Activated T-cell treated with anti-CD3 and anti-CD28 coated beads, Interleukin-2, amount 50 U/mL, for 48 hours (primary cell): Measurements from ENCODE around the gene C15orf61.

ENCODE experiments used
- DNase-seq, 2 experiments: peaks; one replicate each; pipeline ENCODE4 v3.0.0-alpha.2; 2020

The C15orf61 gene

GRCh38 chr15:67551207-67551743, 30.3 kb downstream of the C15orf61 start:
- DNase-seq, result no peak

GRCh38 chr15:67554580-67554979, 33.6 kb downstream of the C15orf61 start:
- no peak for DNase-seq

- DNase-seq, result no peak
These were observed 36.1 kb downstream of the C15orf61 start for GRCh38 chr15:67556976-67557570.

GRCh38 chr15:67558502-67558901, 37.6 kb downstream of the C15orf61 start:
- DNase-seq, result no peak

- DNase-seq, result no peak
These were observed 38.2 kb downstream of the C15orf61 start for GRCh38 chr15:67559158-67559557.

- no peak for DNase-seq
These were observed 38.6 kb downstream of the C15orf61 start for GRCh38 chr15:67559576-67559975.

GRCh38 chr15:67560320-67560719, 39.4 kb downstream of the C15orf61 start:
- DNase-seq, result no peak

- no peak for DNase-seq
These were observed 42.2 kb downstream of the C15orf61 start for GRCh38 chr15:67563092-67563491.

- no peak for DNase-seq
These were observed 43.4 kb downstream of the C15orf61 start for GRCh38 chr15:67564021-67564967.

- DNase-seq, result no peak
These were observed 44.0 kb downstream of the C15orf61 start for GRCh38 chr15:67564968-67565345.

- no peak for DNase-seq
These were observed 48.7 kb downstream of the C15orf61 start for GRCh38 chr15:67569668-67570067.

GRCh38 chr15:67570875-67571647, 50.1 kb downstream of the C15orf61 start:
- DNase-seq, result no peak

- DNase-seq, result no peak
These were observed 50.9 kb downstream of the C15orf61 start for GRCh38 chr15:67571648-67572415.

GRCh38 chr15:67573194-67573593, 52.3 kb downstream of the C15orf61 start:
- no peak for DNase-seq

GRCh38 chr15:67575039-67575502, 54.1 kb downstream of the C15orf61 start:
- DNase-seq, result no peak

GRCh38 chr15:67578020-67578600, 57.2 kb downstream of the C15orf61 start:
- DNase-seq, result no peak

- no peak for DNase-seq
These were observed 58.2 kb downstream of the C15orf61 start for GRCh38 chr15:67579164-67579563.
